Pancreas (tissue), 10 donors: Measurements from ENCODE around the gene UGT3A2. TPM values are rescaled to one million over a fixed set of nuclear protein-coding genes. Genes with fewer than 3 reads are reported as not detected.

Experiments
- ATAC-seq, 4 donors: fragments of 200-7000 bp; cut with Tn5 transposase; one replicate each; pipeline versions ENCODE4 v1.8.0 to v1.9.1; 2020; ENCODE audit warnings: mild to moderate bottlenecking in 4 of 4, moderate library complexity in 4 of 4
- DNase-seq, 6 donors: peaks; one replicate each; pipeline ENCODE4 v3.0.0-alpha.2; 2020
- FAIRE-seq: peaks from 2 replicates; lab custom pipeline; 2012; peaks lifted over from hg19 to GRCh38; lab: Jason Lieb, UNC
- H3K27ac ChIP-seq, 4 donors: fragments of 200-600 bp; sonication (generic); 1 replicate in 3 of 4; 2 replicates in 1 of 4; pipeline versions ENCODE4 v1.5.0 to v1.8.0; 2020
- H3K27me3 ChIP-seq, 4 donors: fragments of 200-600 bp; one replicate each; pipeline ENCODE4 v1.8.0; 2021
- H3K36me3 ChIP-seq, 3 donors: fragments of 200-600 bp; sonication (generic) in 1 of 3; one replicate each; pipeline versions ENCODE4 v1.5.0 to v1.8.0; 2020 to 2021
- H3K4me1 ChIP-seq, 3 donors: fragments of 200-600 bp; one replicate each; pipeline ENCODE4 v1.8.0; 2021
- H3K4me3 ChIP-seq, 4 donors: fragments of 200-600 bp; sonication (generic) in 2 of 4; one replicate each; pipeline versions ENCODE4 v1.5.0 to v1.8.0; 2020 to 2021
- H3K9me3 ChIP-seq, 4 donors: fragments of 200-600 bp; one replicate each; pipeline ENCODE4 v1.8.0; 2021
- WGBS, 2 donors: extraction: QIAGEN DNeasy Blood & Tissue Kit; methylation state at CpG; one replicate each; pipeline ENCODE4 v1.1.7; 2013; 5-methylcytosine and 5-hydroxymethylcytosine counted together
- intact Hi-C, 3 donors: fragments of 100-400 bp; cut with DNase I; formaldehyde crosslinking; loops; one replicate each; pipeline versions ENCODE4 v1.11.1 to v1.14.2; 2022
- polyA plus RNA-seq, 2 donors: library from polyadenylated mRNA; stranded (reverse); fragments of 200-250 nt; gene quantifications; one replicate each; pipeline ENCODE4 v1.2.3, GENCODE V29; 2013
- total RNA-seq, 6 donors: library from RNA; stranded (reverse); fragmentation: NEBNext Ultra II Directional in 4 of 6; extraction: Animal tissue kit (Norgen Biotek cat#: 25700) in 4 of 6; gene quantifications; one replicate each; pipeline versions ENCODE4 v1.2.1 to v1.2.4, GENCODE V29; 2021 to 2023
- TF ChIP-seq, protein P1 (sequence below), 4 donors: fragments of 200-600 bp; sonication (generic) in 3 of 4; IDR thresholded peaks; one replicate each; pipeline versions ENCODE4 v1.5.0 to v1.8.0; 2021; ENCODE audit warnings: antibody characterized with exemption in 4 of 4
- donor health status: healthy with polysubstance abuse.
- donor health status: DM: no; HTN: no; CAD: no; lungs with moderate emphysema.
- donor health status: DM: no; HTN: no; CAD: no.
- donor health status: control.
- donor health status: control.
- donor health status: Bipolar disorder and iron deficiency.
- donor health status: DM: yes; HTN: yes; CAD: no.
- donor health status: DM: no; HTN: no; CAD: no.
- donor health status: DM: no; HTN: no; CAD: no.
- donor health status: DM: yes; HTN: yes; CAD: no.

UGT3A2 gene
- total and polyA plus RNA-seq, 8 donors = 0.06 to 0.07 TPM; not detected in 6

DNA sequence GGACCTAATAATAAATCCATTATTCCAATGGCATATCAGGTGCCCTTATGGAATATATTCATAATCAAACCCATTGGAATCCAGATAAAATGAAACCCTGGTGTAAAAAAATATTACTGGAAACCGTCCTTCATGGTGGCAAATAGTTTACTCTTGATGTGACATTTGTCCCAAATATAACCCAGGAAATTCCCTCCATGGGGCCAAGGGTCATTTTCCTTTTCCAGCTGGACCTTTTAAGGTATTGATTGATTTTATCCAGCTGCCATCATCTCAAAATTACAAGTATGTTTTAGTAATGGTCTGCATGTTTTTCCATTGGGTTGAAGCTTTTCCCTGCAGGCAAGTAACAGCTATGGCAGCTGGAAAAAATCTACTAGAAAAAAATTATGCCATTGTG lies 67.1 kb downstream of the UGT3A2 start:
- intact Hi-C loops = no loop called here
- FAIRE-seq (no peak), ATAC-seq (no peak), DNase-seq (no peak)
- H3K27me3 ChIP-seq = no peaks in the 10 kb centered on the region
- TF ChIP-seq, protein P1, sequence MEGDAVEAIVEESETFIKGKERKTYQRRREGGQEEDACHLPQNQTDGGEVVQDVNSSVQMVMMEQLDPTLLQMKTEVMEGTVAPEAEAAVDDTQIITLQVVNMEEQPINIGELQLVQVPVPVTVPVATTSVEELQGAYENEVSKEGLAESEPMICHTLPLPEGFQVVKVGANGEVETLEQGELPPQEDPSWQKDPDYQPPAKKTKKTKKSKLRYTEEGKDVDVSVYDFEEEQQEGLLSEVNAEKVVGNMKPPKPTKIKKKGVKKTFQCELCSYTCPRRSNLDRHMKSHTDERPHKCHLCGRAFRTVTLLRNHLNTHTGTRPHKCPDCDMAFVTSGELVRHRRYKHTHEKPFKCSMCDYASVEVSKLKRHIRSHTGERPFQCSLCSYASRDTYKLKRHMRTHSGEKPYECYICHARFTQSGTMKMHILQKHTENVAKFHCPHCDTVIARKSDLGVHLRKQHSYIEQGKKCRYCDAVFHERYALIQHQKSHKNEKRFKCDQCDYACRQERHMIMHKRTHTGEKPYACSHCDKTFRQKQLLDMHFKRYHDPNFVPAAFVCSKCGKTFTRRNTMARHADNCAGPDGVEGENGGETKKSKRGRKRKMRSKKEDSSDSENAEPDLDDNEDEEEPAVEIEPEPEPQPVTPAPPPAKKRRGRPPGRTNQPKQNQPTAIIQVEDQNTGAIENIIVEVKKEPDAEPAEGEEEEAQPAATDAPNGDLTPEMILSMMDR (IDR thresholded peaks at IDR 0.05) = no peak
- H3K4me1 ChIP-seq = no peaks in the 10 kb centered on the region
- H3K36me3 ChIP-seq = no peaks in the 10 kb centered on the region
- H3K4me3 ChIP-seq = no peak overlapping the region
- no peak overlapping the region for H3K27ac ChIP-seq
- H3K9me3 ChIP-seq = no peaks in the 10 kb centered on the region
- 55% methylated on average over 1 of the region's 1 CpG for WGBS, 2 donors

DNA sequence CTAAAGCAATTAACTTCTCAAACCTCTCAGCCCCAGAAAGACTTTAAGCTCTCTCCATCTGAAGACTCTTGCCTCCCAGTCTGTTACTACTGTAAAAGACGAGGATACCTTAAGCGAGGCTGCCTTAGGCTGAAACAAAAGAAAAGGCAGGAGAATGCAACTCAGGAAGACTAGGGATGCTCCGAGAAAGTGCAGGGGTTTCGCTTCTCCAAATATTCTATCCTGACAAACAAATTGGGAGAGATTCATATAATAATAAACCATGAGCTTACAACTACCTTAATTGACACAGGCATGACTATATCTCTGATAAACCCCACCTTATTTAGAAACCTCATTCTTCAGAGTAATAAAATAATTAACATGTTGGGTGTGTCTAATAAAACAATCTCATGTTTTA lies 70.6 kb downstream of the UGT3A2 start:
- Histone ChIP-seq H3K4me3 (no peak overlapping the region), H3K27me3 (no peaks in the 10 kb centered on the region), H3K4me1 (no peaks in the 10 kb centered on the region), H3K9me3 (no peaks in the 10 kb centered on the region), H3K27ac (no peak overlapping the region), H3K36me3 (no peaks in the 10 kb centered on the region)
- WGBS, 2 donors = 75 to 79% methylated on average over 4 of the region's 4 CpGs
- intact Hi-C loops = no loop called here
- FAIRE-seq = no peak
- TF ChIP-seq, protein P1 (IDR thresholded peaks at IDR 0.05) = no peak
- no peak for ATAC-seq
- DNase-seq = no peak

DNA sequence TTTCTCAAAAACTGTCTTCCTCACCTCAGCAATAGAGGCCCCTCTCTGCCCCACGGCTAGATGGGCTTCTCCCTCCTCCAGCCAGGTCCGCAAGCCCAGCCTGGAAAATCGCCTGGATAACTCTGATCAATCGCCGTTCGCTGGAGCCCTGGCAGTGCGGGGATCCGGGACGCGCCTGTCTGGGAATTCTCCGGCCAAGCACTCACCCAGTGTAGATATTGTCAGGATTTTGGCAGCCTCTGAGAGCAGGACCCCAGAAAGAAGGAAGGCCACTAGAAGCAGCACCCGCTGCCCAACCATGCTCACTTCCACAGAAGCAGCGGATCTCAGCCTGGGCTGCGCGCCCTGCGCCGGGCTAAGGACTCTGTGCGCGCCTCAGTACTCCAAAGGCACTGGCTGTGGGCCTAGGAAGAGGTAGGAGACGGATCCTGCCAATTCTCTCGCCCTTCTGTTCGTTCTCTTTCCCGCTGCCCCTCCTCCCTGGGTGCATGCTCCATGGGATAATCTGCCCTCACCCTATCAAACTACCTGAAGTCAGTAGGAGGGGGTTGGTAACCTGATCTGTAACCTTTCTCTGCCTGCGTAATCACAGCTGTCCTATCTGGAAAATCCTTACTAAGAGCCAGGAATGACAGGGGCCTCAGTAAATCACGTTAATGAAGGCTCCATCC lies 75.6 kb downstream of the UGT3A2 start, which contains the start of gene UGT3A1:
Gene UGT3A1, minus strand, starts transcription at position 450 of the 671 bp plus-strand sequence. Its CDS starts 150 bp downstream, at position 300.
- DNase-seq = peak in 1 of 6 donors; percentile 31
- TF ChIP-seq, protein P1 (IDR thresholded peaks at IDR 0.05) = no peak
- no peak for FAIRE-seq

DNA sequence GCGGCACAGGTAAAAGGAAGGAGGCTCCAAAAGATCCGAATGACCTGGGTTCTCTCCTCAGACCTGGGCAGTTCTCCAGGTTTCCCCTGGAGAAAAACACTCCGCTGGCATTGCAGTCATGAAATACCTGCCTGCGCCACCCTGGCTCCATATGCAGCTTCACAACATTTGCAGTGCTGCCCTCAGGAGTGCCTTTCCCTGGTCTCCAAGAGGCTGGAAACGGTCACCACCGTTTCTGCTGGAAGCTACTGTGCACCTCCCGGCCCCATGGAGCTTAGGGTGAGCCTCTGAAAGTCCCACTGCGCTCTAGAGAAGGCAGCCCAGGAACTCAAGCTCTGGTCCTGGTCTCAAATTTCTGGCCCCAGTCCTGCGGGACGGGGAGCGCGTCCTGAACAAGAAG lies 76.2 kb downstream of the UGT3A2 start:
- FAIRE-seq (no peak), DNase-seq (no peak), ATAC-seq (no peak)
- H3K36me3 ChIP-seq = no peaks in the 10 kb centered on the region
- H3K27me3 ChIP-seq = no peaks in the 10 kb centered on the region
- H3K4me3 ChIP-seq = no peak overlapping the region
- H3K4me1 ChIP-seq = no peaks in the 10 kb centered on the region
- TF ChIP-seq, protein P1 (IDR thresholded peaks at IDR 0.05) = no peak
- H3K9me3 ChIP-seq = no peaks in the 10 kb centered on the region
- intact Hi-C loops = no loop called here
- H3K27ac ChIP-seq = no peak overlapping the region
- 25 to 27% methylated on average over 12 of the region's 12 CpGs for WGBS, 2 donors

More for the DNA sequence above, 75.6 kb downstream of the UGT3A2 start, which contains the start of gene UGT3A1:
- intact Hi-C loops = no loop called here
- Histone ChIP-seq H3K9me3 (no peaks in the 10 kb centered on the region), H3K4me1 (no peaks in the 10 kb centered on the region), H3K36me3 (no peaks in the 10 kb centered on the region), H3K4me3 (no peak within 1 kb of the TSS), H3K27me3 (no peaks in the 10 kb centered on the region), H3K27ac (no peak within 1 kb of the TSS)
- ATAC-seq = no peak
- WGBS, 2 donors = 6 to 7% methylated on average over 25 of the region's 25 CpGs

DNA sequence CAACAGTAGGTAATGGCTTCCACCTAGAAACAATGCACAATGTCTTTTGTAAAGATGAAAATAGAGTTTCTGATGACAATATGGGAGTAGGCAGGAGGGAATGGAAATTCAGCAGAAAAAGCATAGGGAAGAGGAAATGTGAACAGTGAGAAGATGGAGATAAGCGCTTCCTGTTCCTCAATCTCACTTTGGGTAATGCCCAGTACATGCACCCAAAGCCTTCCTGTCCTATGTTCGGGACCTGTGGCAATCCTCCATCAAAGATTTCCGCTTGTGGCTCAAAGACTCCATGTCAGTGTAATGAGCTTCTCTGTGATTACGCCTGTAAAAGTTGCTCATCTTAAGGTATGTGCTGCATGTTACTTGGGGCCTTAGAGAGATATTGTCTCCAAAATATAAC lies 78.2 kb downstream of the UGT3A2 start:
- Histone ChIP-seq H3K27me3 (no peaks in the 10 kb centered on the region), H3K27ac (no peak overlapping the region), H3K36me3 (no peaks in the 10 kb centered on the region), H3K9me3 (no peaks in the 10 kb centered on the region), H3K4me1 (no peaks in the 10 kb centered on the region), H3K4me3 (no peak overlapping the region)
- FAIRE-seq (no peak), DNase-seq (no peak), ATAC-seq (no peak)
- TF ChIP-seq, protein P1 (IDR thresholded peaks at IDR 0.05) = no peak
- WGBS, 2 donors = 53 to 91% methylated on average over 4 of the region's 4 CpGs
- intact Hi-C loops = no loop called here
